M059J (cell line): ENCODE results near the gene CDHR2. TPM values are rescaled to one million over a fixed set of nuclear protein-coding genes. Genes with fewer than 3 reads are reported as not detected.
"Not testable (repeated sequence)": the region's sequence is repeated elsewhere in the genome, so short reads cannot be mapped to it uniquely, and the experiment has no call there.

Source experiments
- DNase-seq: peaks from one replicate; pipeline ENCODE4 v3.0.0-alpha.2; 2012; ENCODE audit warnings: low read depth
- total RNA-seq: library from RNA; depleted of rRNA; stranded (reverse); fragments of >200 nt; shearing (Covaris generic); gene quantifications from 2 replicates; pipeline ENCODE4 v1.2.3, GENCODE V29; 2014

The CDHR2 gene
- total RNA-seq, 1 experiment from 2014 or later, result not detected

DNA sequence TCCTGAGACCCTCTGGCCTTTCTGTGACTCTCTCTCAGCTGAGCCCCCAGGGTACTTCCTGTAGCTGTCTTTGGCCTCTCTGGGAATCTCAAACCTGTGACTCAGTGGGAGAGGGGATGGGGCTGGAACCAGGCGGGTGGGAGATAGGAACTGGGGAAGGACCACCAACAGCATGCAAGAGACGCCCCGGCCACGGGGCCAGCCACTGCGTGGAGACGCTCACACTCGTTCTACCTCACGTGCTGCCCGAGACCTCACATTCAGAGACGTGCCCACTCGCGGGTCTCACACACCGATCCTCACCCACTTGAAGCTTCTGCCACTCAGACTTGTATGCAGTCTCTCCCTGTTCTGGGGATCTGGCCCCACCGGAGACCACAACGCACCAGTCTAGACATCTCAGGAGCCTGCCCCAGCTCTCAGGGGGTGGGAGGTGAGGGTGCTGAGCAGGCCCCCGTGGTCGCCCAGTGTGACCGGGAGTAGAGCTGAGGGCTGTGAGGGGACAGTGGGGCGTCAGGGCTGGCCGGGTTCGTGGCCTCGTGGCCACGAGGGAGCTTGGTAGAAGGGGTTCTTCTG is 47.0 kb downstream of the CDHR2 start:
- DNase-seq, result no peak

- no peak for DNase-seq
Measured at GRCh38 chr5:176596689-176597416, 47.7 kb downstream of the CDHR2 start.

DNA sequence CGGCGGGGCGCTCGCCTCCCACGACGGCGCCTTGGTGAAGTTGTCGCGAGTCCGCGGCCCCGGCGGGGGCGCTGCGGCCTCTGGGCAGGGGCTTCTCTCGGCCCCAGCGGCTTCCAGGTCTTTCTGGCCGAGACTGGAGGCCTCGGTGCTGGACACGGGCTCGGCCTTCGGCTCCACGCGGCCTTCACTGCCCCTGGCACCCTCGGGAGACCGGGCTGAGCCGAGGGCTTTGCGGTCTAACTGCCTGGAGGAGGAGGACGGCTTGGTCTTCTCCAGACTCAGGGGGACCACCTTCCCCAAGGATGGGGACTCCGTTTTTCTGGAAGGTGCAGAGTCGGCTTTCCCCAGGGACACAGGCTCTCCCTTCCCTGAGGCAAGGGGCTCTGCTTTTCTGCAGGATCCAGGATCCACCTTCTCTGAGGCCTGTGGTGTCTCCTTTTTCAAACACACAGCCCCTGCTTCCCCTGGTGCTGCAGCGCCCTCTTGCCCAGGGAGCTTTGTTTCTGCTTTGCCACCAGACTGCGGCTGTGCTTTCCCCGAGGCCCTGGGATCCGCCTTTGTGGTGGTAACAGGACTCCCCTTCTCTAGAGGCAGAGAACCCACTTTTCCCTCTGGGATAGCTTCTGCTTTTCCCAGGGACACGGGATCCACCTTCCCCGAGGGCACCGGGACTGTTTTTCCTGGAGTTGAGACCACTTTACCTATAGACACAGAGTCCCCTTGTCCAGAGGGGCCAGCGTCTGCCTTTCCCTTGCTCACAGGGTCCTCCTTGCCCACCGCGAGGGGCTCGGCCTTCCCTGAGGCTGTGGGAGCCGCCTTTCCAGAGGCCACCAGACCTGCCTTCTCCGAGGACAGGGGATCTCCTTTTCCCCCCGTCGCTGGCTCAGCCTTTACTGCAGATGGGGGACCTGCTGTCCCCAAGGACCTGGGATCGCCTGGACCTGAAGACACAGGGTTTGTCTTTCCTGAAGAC is 48.6 kb downstream of the CDHR2 start:
- DNase-seq, result no peak

DNA sequence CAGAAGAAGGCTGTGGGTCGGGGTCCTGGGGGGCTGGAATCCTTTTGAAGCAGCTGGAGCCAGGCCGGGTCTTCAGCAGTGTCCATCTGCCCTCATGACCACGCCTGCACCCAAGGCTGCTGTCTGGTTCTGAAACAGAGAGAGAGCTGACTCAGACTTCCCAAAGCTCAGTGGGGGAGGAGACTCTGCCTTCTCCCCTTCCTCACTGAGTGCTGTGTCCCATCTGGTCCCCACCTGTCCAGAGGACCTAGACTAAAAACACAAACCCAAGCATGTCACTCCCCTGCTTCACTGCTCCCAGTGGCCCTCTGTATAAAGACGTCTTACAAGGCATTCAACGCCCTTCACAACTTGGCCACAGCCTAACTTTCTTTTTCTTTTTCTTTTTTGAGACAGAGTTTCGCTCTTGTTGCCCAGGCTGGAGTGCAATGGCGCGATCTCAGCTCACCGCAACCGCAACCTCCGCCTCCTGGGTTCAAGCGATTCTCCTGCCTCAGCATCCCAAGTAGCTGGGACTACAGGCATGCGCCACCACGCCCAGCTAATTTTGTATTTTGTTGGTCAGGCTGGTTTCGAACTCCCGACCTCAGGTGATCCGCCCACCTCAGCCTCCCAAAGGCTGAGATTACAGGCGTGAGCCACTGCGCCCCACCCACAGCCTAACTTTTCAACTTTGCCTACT is 50.7 kb downstream of the CDHR2 start:
- not testable (repeated sequence) for DNase-seq

DNA sequence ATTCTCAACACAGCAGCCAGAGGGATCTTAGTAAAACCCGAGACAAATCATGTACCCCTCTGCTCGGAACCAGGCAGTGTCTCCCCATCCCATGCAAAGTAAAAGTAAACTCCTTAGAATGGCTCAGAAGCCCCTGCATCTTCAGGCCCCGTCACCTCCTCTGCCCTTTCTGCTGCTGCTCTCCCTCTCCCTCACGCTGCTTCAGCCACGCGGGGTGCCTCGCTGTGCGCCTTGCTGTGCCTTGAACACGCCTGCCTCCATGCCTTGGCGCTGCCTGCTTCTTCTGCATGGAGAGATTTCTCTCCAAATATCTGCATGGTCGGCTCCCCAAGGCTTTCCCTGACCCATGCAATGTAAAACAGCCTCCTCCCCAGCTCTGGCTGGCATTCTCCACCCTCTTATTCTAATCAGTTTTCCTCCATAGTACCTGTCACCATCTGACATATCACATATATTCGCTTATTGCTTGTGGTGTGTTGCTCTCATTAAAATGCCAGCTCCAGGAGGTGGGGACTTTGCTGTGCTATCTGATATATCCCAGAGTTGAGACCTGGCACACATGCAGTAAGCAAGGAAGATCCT is 52.9 kb downstream of the CDHR2 start:
- no peak for DNase-seq

- DNase-seq, result no peak
Measured at GRCh38 chr5:176603091-176603490, 53.9 kb downstream of the CDHR2 start.

- no peak for DNase-seq
Measured at GRCh38 chr5:176606032-176606431, 56.9 kb downstream of the CDHR2 start.

DNA sequence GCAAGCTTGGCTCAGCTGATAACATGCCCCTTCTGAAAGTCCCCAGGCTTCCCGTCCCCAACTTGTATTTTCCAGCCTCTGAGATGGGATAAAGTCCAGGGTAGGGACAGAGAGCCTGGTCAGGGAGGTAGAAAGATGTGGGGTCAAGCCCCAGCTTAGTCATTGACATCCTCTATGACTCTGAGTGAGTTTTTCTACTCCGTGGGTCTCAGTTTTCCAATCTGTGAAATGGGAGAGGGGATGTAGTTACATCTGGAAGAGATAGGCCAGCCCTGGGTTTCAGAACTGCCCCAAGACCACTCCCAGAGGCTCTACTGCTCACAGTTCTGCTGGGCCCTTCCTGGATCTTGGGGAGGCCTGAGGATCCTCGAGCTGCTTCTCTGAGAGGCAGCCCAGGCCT is 57.7 kb downstream of the CDHR2 start:
- DNase-seq, result no peak

DNA sequence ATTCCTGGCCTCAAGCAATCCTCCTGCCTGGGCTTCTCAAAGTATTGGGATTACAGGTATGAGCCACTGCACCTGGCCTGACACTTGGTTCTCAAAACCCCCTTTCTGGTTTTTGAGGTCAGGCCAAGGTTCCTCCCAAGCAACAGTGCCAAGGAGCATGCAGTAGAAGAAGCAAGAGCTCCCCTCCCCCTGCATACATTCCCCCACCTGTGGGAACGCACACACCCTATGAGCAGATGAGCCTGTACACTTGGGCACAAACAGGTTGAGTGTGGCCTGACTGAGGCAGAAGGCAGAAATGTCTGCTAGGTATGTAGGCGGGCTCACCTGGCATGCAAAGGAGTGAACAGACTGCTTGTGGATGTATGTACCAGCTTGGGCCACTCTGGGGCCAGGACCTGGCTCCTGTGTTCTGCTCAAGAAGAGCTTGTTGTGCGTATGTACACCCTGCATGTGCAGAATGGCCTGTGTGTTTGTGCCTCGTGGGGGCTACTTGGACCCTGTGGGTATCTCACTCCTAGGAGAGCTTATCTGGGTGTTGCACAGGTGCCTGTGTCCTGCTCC is 59.1 kb downstream of the CDHR2 start:
- no peak for DNase-seq

DNA sequence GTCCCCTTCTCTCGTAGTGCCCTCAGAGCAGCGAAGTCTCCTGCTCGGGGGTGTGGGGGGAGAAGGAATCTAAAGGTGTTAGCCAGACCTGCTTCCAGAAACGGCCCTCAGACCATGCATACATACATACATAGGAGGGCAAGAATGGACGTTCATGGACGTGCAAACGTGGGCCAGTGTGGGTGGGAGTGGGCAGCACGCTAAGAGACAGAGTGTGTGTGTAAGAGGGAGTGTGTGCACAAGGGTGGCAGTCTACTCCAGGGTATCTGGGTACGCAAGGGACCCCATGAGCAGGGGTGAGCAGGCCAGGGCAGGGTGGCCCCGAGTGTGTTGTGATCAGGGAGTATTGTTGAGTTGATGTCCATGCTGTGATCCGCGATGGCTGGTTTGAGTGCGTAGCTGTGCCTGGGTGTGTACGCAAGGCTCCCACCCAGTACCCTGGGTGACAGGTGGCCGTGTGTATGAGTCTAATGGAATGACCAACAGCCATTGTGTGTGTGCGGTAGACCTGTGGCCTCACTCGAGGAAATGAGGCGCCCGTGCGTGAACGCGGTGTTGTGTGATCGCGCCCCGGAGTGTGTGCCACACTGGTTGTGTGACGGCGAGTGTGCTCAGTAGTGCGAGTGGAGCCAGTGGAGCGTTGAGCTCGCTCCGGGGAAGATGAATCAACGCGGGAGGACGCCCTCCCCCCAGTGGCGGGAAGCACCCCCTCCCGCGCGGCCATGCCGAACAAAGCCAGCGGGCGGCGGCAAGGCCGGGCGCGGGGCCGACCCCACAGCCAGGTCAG is 60.0 kb downstream of the CDHR2 start:
- no peak for DNase-seq

- DNase-seq, result peak; percentile 55
Measured at GRCh38 chr5:176609724-176610434, 60.7 kb downstream of the CDHR2 start, which contains the start of gene GPRIN1. GPRIN1 (minus strand) TSS chr5:176610156; CDS start chr5:176599834, 10,322 bp downstream.

DNA sequence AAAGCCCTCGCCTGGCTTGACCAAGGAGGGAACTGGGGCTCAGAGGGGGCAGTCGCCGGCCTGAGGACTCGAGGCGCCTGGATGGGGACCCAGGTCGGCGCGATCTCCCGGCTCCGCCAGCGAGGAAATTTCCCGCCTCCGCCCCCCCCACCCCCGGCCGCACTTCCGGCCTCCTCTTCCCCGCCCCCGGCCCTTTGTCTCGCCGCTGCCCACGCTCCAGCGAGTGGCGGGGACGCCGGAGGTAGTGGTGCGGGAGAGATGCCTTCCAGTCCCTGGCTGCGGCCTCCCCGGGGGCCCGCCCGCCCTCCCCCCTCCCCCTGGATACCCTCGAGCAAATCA is 61.3 kb downstream of the CDHR2 start:
- DNase-seq, result no peak

- DNase-seq, result peak; percentile 84
Measured at GRCh38 chr5:176611435-176611834, 62.3 kb downstream of the CDHR2 start.

- no peak for DNase-seq
Measured at GRCh38 chr5:176612008-176612407, 62.9 kb downstream of the CDHR2 start.

DNA sequence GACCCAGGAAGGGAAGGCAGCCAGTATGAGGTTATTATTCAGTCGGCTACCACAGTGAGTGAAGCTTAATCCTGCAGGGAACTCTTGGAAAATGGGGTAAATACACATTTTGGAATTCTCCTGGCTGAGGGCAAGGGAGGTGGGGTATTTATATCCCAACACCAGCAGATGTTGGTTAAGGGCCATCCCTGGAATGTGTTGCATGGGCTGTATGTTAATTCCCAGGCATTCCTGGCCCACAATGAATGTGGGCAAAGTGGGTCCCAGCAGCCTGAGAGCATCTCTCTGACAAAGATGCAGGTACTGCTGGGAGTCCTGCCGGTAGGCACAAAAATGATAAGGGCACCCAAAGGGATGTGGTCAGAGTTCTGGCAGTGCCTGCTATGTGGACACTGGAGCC is 63.7 kb downstream of the CDHR2 start:
- no peak for DNase-seq

- peak; percentile 79 for DNase-seq
Measured at GRCh38 chr5:176614805-176615478, 65.8 kb downstream of the CDHR2 start.

GRCh38 chr5:176616511-176616910 is 67.4 kb downstream of the CDHR2 start:
- no peak for DNase-seq

- peak; percentile 14 for DNase-seq
Measured at GRCh38 chr5:176618783-176619182, 69.6 kb downstream of the CDHR2 start.

- peak; percentile 85 for DNase-seq
Measured at GRCh38 chr5:176619203-176619568, 70.0 kb downstream of the CDHR2 start.
